Posterior vena cava (tissue), 2 donors: ENCODE measurements around the gene ATIC. TPM values are rescaled to one million over a fixed set of nuclear protein-coding genes. Genes with fewer than 3 reads are reported as not detected.
"Not testable (repeated sequence)": the region's sequence is repeated elsewhere in the genome, so short reads cannot be mapped to it uniquely, and the experiment has no call there.

ENCODE experiments used
- DNase-seq: peaks from one replicate; pipeline ENCODE4 v3.0.0-alpha.2; 2020; ENCODE audit warnings: low spot score
- intact Hi-C, 2 donors: fragments of 100-400 bp; cut with DNase I; formaldehyde crosslinking; loops; one replicate each; pipeline versions ENCODE4 v1.14.1 to v1.14.2; 2022 to 2023
- total RNA-seq, 2 donors: library from RNA; stranded (reverse); fragmentation: NEBNext Ultra II Directional; extraction: Animal tissue kit (Norgen Biotek cat#: 25700); gene quantifications; one replicate each; pipeline ENCODE4 v1.2.1, GENCODE V29; 2021
- donor health status: DM: yes; HTN: yes; CAD: no.
- donor health status: DM: yes; HTN: yes; CAD: no.

ATIC gene
- total RNA-seq, 2 donors from 2014 or later = 52.2 to 57.7 TPM

- intact Hi-C loops = no loop called here
- DNase-seq = no peak
These were observed 45.8 kb downstream of the ATIC start for GRCh38 chr2:215357660-215358059.

- intact Hi-C loops = no loop called here
- no peak for DNase-seq
These were observed 46.5 kb downstream of the ATIC start for GRCh38 chr2:215358312-215358845.

- intact Hi-C loops = no loop called here
- no peak for DNase-seq
These were observed 47.2 kb downstream of the ATIC start for GRCh38 chr2:215358891-215359575.

- DNase-seq = no peak
- intact Hi-C loops = no loop called here
These were observed 47.7 kb downstream of the ATIC start for GRCh38 chr2:215359576-215359922.

GRCh38 chr2:215360059-215360458 lies 48.2 kb downstream of the ATIC start:
- intact Hi-C loops, DNase-seq: not testable (repeated sequence)

- intact Hi-C loops = no loop called here
- no peak for DNase-seq
These were observed 48.7 kb downstream of the ATIC start for GRCh38 chr2:215360596-215360995.

GRCh38 chr2:215361211-215361875 lies 49.5 kb downstream of the ATIC start:
- intact Hi-C loops = no loop called here
- no peak for DNase-seq

GRCh38 chr2:215361876-215362561 lies 50.2 kb downstream of the ATIC start:
- DNase-seq = no peak
- intact Hi-C loops = no loop called here

- intact Hi-C loops = no loop called here
- no peak for DNase-seq
These were observed 50.7 kb downstream of the ATIC start for GRCh38 chr2:215362562-215362904.

GRCh38 chr2:215363039-215363438 lies 51.2 kb downstream of the ATIC start:
- no peak for DNase-seq
- intact Hi-C loops = no loop called here

- intact Hi-C loops = no loop called here
- no peak for DNase-seq
These were observed 51.8 kb downstream of the ATIC start for GRCh38 chr2:215363461-215364156.

GRCh38 chr2:215364157-215365155 lies 52.6 kb downstream of the ATIC start:
- DNase-seq = no peak
- intact Hi-C loops = no loop called here

- DNase-seq = no peak
These were observed 53.4 kb downstream of the ATIC start for GRCh38 chr2:215365184-215365658.

GRCh38 chr2:215366440-215367032 lies 54.7 kb downstream of the ATIC start:
- intact Hi-C loops = no loop called here
- DNase-seq = no peak

More at GRCh38 chr2:215365184-215365658, 53.4 kb downstream of the ATIC start:
- intact Hi-C loops = no loop called here

GRCh38 chr2:215367662-215368492 lies 56.0 kb downstream of the ATIC start:
- intact Hi-C loops = no loop called here
- no peak for DNase-seq

GRCh38 chr2:215368493-215368809 lies 56.6 kb downstream of the ATIC start:
- intact Hi-C loops = no loop called here
- DNase-seq = no peak

GRCh38 chr2:215369181-215369760 lies 57.4 kb downstream of the ATIC start:
- intact Hi-C loops = no loop called here

More at GRCh38 chr2:215369181-215369760, 57.4 kb downstream of the ATIC start:
- DNase-seq = no peak
